Testis (tissue), 3 donors: ENCODE measurements around the gene MEGF6. TPM values are rescaled to one million over a fixed set of nuclear protein-coding genes. Genes with fewer than 3 reads are reported as not detected.
"Not testable (repeated sequence)": the region's sequence is repeated elsewhere in the genome, so short reads cannot be mapped to it uniquely, and the experiment has no call there.

Source experiments
- DNase-seq: peaks from one replicate; pipeline ENCODE4 v3.0.0-alpha.2; 2019
- H3K27ac ChIP-seq, 2 donors: fragments of 200-600 bp; sonication (generic); one replicate each; pipeline ENCODE4 v1.5.1; 2019
- H3K27me3 ChIP-seq: fragments of 200-600 bp; sonication (generic); one replicate; pipeline ENCODE4 v1.5.1; 2019
- H3K36me3 ChIP-seq: fragments of 200-600 bp; sonication (generic); one replicate; pipeline ENCODE4 v1.5.1; 2017; ENCODE audit warnings: low read depth; ENCODE audit errors: missing control alignments
- H3K4me1 ChIP-seq: fragments of 200-600 bp; sonication (generic); one replicate; pipeline ENCODE4 v1.5.1; 2019
- H3K4me3 ChIP-seq, 2 donors: fragments of 200-600 bp; sonication (generic); one replicate each; pipeline ENCODE4 v1.5.1; 2017 to 2019
- H3K9me3 ChIP-seq: fragments of 200-600 bp; sonication (generic); one replicate; pipeline ENCODE4 v1.5.1; 2017
- POLR2A ChIP-seq: fragments of 450-650 bp; IDR thresholded peaks from one replicate; pipeline ENCODE4 v1.6.1; 2017; ENCODE audit warnings: antibody characterized with exemption, mild to moderate bottlenecking, moderate library complexity
- WGBS, 2 donors: methylation state at CpG; one replicate each; pipeline ENCODE4 v1.1.5; 2018; 5-methylcytosine and 5-hydroxymethylcytosine counted together
- intact Hi-C: fragments of 100-400 bp; cut with DNase I; formaldehyde crosslinking; loops from one replicate; pipeline ENCODE4 v1.15.1; 2023; ENCODE audit warnings: low total_unique reads
- polyA plus RNA-seq: library from polyadenylated mRNA; stranded (reverse); fragments of 350-450 nt; fragmentation: Illumina TruSeq; extraction: RNeasy Lipid Tissue Mini Kit (QIAGEN cat#74804); gene quantifications from one replicate; pipeline ENCODE4 v1.2.3, GENCODE V29; 2014; ENCODE audit warnings: low read depth, low replicate concordance; ENCODE audit not compliant: insufficient read depth
- total RNA-seq, 2 donors: library from RNA; depleted of rRNA; stranded (reverse); fragments of >200 nt; gene quantifications; one replicate each; pipeline ENCODE4 v1.2.3, GENCODE V29; 2016
- TF ChIP-seq, protein P1 (sequence below), 3 experiments: fragments of 450-650 bp in 2 of 3; fragments of 200-600 bp in 1 of 3; sonication (generic) in 1 of 3; IDR thresholded peaks; one replicate each; pipeline ENCODE4 v1.5.1; 2016 to 2019; ENCODE audit warnings: antibody characterized with exemption in 3 of 3, mild to moderate bottlenecking in 2 of 3, moderate library complexity in 1 of 3

The MEGF6 gene
- total and polyA plus RNA-seq, 3 donors from 2014 or later, result 9.0 to 26.4 (median 16.1) TPM

DNA sequence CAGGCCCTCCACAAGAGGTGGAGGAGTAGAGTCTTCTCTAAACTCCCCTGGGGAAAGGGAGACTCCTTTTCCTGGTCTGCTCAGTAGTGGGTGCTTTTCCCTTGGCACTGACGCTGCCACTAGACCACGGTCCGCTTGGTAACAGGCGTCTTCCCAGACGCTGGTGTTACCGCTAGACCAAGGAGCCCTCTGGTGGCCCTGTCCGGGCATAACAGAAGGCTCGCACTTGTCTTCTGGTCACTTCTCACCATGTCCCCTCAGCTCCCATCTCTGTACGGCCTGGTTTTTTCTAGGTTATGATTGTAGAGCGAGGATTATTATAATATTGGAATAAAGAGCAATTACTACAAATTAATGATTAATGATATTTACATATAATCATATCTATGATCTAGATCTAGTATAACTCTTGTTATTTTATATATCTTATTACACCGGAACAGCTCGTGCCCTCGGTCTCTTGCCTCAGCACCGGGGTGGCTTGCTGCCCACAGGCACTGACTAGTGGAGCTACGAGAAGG is 9.9 kb upstream of the MEGF6 start:
- WGBS, 2 donors, result 40 to 43% methylated on average over 15 of the region's 15 CpGs
- H3K9me3 ChIP-seq, H3K27me3 ChIP-seq, H3K27ac ChIP-seq, H3K4me3 ChIP-seq, H3K36me3 ChIP-seq, intact Hi-C loops: not testable (repeated sequence)
- TF ChIP-seq, protein P1, sequence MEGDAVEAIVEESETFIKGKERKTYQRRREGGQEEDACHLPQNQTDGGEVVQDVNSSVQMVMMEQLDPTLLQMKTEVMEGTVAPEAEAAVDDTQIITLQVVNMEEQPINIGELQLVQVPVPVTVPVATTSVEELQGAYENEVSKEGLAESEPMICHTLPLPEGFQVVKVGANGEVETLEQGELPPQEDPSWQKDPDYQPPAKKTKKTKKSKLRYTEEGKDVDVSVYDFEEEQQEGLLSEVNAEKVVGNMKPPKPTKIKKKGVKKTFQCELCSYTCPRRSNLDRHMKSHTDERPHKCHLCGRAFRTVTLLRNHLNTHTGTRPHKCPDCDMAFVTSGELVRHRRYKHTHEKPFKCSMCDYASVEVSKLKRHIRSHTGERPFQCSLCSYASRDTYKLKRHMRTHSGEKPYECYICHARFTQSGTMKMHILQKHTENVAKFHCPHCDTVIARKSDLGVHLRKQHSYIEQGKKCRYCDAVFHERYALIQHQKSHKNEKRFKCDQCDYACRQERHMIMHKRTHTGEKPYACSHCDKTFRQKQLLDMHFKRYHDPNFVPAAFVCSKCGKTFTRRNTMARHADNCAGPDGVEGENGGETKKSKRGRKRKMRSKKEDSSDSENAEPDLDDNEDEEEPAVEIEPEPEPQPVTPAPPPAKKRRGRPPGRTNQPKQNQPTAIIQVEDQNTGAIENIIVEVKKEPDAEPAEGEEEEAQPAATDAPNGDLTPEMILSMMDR (IDR thresholded peaks at IDR 0.05), result peak; percentile 28 to 68 (median 49)
- peak; percentile 48 for DNase-seq
- peaks cover 22% of the 10 kb centered on the region for H3K4me1 ChIP-seq

DNA sequence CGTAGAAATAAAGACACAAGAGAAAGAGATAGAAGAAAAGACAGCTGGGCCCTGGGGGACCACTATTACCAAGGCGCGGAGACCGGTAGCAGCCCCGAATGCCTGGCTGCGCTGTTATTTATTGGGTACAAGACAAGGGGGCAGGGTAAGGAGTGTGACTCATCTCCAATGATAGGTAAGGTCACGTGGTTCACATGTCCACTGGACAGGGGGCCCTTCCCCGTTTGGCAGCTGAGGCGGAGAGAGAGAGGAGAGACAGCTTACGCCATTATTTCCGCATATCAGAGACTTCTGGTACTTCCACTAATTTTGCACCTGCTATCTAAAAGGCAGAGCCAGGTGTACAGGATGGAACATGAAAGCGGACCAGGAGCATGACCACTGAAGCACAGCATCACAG is 9.4 kb upstream of the MEGF6 start:
- WGBS, 2 donors, result 82 to 83% methylated on average over 12 of the region's 12 CpGs

GRCh38 chr1:3618881-3619671 is 7.8 kb upstream of the MEGF6 start:
- 41% methylated on average over 21 of the region's 21 CpGs for WGBS, 2 donors
- Histone ChIP-seq H3K4me1 (peaks cover 17% of the 10 kb centered on the region), H3K36me3 (no peaks in the 10 kb centered on the region), H3K27me3 (no peaks in the 10 kb centered on the region), H3K27ac (no peak overlapping the region), H3K9me3 (no peaks in the 10 kb centered on the region), H3K4me3 (no peak overlapping the region)
- DNase-seq, result peak; percentile 87
- intact Hi-C loops, result no loop called here
- TF ChIP-seq, protein P1 (IDR thresholded peaks at IDR 0.05), result peak; percentile 77 to 80 (median 80)
- TF ChIP-seq POLR2A, result no peak

More for the DNA sequence above, 9.4 kb upstream of the MEGF6 start:
- intact Hi-C loops, result no loop called here
- TF ChIP-seq, protein P1 (IDR thresholded peaks at IDR 0.05), result no peak
- no peak for TF ChIP-seq POLR2A
- H3K27me3 ChIP-seq, result no peaks in the 10 kb centered on the region
- peaks cover 20% of the 10 kb centered on the region for H3K4me1 ChIP-seq
- no peak overlapping the region for H3K4me3 ChIP-seq
- H3K36me3 ChIP-seq, result no peaks in the 10 kb centered on the region
- H3K27ac ChIP-seq, result no peak overlapping the region
- no peak for DNase-seq
- no peaks in the 10 kb centered on the region for H3K9me3 ChIP-seq

DNA sequence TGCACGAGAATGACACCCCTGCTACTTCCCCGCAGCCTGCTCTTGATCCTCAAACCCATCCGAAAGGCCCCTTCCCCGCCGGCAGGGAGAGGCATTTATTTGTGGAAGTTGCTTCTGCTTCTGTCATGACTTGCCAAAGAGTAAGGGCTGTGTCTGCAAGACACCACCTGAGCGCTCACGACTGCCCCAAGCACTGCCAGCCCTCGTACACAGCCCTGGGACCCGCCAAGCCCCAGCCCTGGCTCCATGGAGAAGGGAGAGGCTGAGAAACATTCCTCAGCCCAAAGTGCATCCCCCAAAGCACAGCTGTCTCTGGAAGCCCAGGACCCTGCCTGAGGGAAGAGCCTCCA is 7.2 kb upstream of the MEGF6 start:
- no peaks in the 10 kb centered on the region for H3K9me3 ChIP-seq
- intact Hi-C loops, result no loop called here
- peaks cover 11% of the 10 kb centered on the region for H3K4me1 ChIP-seq
- H3K4me3 ChIP-seq, result no peak overlapping the region
- no peak for DNase-seq
- no peaks in the 10 kb centered on the region for H3K27me3 ChIP-seq
- TF ChIP-seq, protein P1 (IDR thresholded peaks at IDR 0.05), result no peak
- TF ChIP-seq POLR2A, result no peak
- 80 to 84% methylated on average over 7 to 9 of the region's 9 CpGs for WGBS, 2 donors
- H3K36me3 ChIP-seq, result no peaks in the 10 kb centered on the region
- H3K27ac ChIP-seq, result no peak overlapping the region
